ENCODE measurements around the gene PPP2R5E.

The PPP2R5E gene

GRCh38 chr14:63361790-63362189, 181.4 kb downstream of the PPP2R5E start:
- no peak for DNase-seq

- DNase-seq = no peak
These were observed 185.3 kb downstream of the PPP2R5E start for GRCh38 chr14:63357841-63358240.

- no peak for DNase-seq
These were observed 197.4 kb downstream of the PPP2R5E start for GRCh38 chr14:63345826-63346225.

- no peak for DNase-seq
These were observed 198.8 kb downstream of the PPP2R5E start for GRCh38 chr14:63344336-63344735.

- DNase-seq = no peak
These were observed 199.3 kb downstream of the PPP2R5E start for GRCh38 chr14:63343878-63344277.

- DNase-seq = no peak
These were observed 200.8 kb downstream of the PPP2R5E start for GRCh38 chr14:63342371-63342770.

- no peak for DNase-seq
These were observed 214.1 kb downstream of the PPP2R5E start for GRCh38 chr14:63328787-63329737.

- DNase-seq = no peak
These were observed 216.3 kb downstream of the PPP2R5E start for GRCh38 chr14:63326840-63327239.

GRCh38 chr14:63322897-63323573, 220.1 kb downstream of the PPP2R5E start:
- DNase-seq = no peak

GRCh38 chr14:63322472-63322871, 220.7 kb downstream of the PPP2R5E start:
- no peak for DNase-seq

All from stimulated activated CD4-positive, alpha-beta T cell treated with anti-CD3 and anti-CD28 coated beads, Interleukin-4, amount 100 ng/mL, for 24 hours (primary cell).